ENCODE measurements around the gene NOP16.

GRCh38 chr5:176415240-176415951 is 27.0 kb upstream of the NOP16 start:
- TF ChIP-seq CTCF (IDR thresholded peaks at IDR 0.05) (no peak), POLR2A (IDR thresholded peaks at IDR 0.05) (no peak)

All from Peyer's patch (tissue), 4 donors.